ENCODE measurements around the gene SMARCB1. TPM values are rescaled to one million over a fixed set of nuclear protein-coding genes. Genes with fewer than 3 reads are reported as not detected.
"Not testable (repeated sequence)": the region's sequence is repeated elsewhere in the genome, so short reads cannot be mapped to it uniquely, and the experiment has no call there.

The SMARCB1 gene
- total and polyA plus RNA-seq, 12 donors, result 41.3 to 95.5 (median 76.8) TPM

- TF ChIP-seq POLR2A (IDR thresholded peaks at IDR 0.05), result peak; percentile 49 to 88
- TF ChIP-seq, protein P1, sequence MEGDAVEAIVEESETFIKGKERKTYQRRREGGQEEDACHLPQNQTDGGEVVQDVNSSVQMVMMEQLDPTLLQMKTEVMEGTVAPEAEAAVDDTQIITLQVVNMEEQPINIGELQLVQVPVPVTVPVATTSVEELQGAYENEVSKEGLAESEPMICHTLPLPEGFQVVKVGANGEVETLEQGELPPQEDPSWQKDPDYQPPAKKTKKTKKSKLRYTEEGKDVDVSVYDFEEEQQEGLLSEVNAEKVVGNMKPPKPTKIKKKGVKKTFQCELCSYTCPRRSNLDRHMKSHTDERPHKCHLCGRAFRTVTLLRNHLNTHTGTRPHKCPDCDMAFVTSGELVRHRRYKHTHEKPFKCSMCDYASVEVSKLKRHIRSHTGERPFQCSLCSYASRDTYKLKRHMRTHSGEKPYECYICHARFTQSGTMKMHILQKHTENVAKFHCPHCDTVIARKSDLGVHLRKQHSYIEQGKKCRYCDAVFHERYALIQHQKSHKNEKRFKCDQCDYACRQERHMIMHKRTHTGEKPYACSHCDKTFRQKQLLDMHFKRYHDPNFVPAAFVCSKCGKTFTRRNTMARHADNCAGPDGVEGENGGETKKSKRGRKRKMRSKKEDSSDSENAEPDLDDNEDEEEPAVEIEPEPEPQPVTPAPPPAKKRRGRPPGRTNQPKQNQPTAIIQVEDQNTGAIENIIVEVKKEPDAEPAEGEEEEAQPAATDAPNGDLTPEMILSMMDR (IDR thresholded peaks at IDR 0.05), result peak in 5 of 6 experiments; percentile 28 to 56 (median 34)
- peak; percentile 96 to 98 (median 97) for DNase-seq
- H3K4me3 ChIP-seq, result peak within 1 kb of the TSS in 3 of 4 donors; percentile 75 to 92 (median 86)
- intact Hi-C loops (cut with DNase I), result no loop called here
- H3K4me1 ChIP-seq (replicated peaks in 1 of 2), result peaks cover 13 to 16% of the 10 kb centered on the region in 2 donors
- H3K27ac ChIP-seq, result peak within 1 kb of the TSS in 4 of 5 donors; percentile 70 to 95 (median 92)
- H3K36me3 ChIP-seq (replicated peaks in 1 of 2), result no peaks in the 10 kb centered on the region
- 1 to 10% (median 2%) methylated on average over 6 to 60 of the region's 60 CpGs for whole genome bisulfite sequencing, 4 donors
- no peaks in the 10 kb centered on the region for H3K27me3 ChIP-seq
- H3K9me3 ChIP-seq (replicated peaks in 1 of 3), result no peaks in the 10 kb centered on the region
Observed at GRCh38 chr22:23857606-23858483, 71.1 kb downstream of the SMARCB1 start, which contains the start of gene SLC2A11. TSS of gene SLC2A11 (plus strand) at chr22:23857875. CDS start at chr22:23858000, 125 bp downstream.

- peak overlapping the region in 2 of 4 donors; percentile 75 to 86 for H3K4me3 ChIP-seq
- no peaks in the 10 kb centered on the region for H3K9me3 ChIP-seq (replicated peaks in 1 of 3)
- peak overlapping the region in 1 of 5 donors; percentile 94 for H3K27ac ChIP-seq
- intact Hi-C loops (cut with DNase I), result no loop called here
- peaks cover 13 to 16% of the 10 kb centered on the region in 2 donors for H3K4me1 ChIP-seq (replicated peaks in 1 of 2)
- WGBS, 4 donors, result 56 to 77% (median 63%) methylated on average over 7 of the region's 7 CpGs
- TF ChIP-seq, protein P1 (IDR thresholded peaks at IDR 0.05), result no peak
- no peak for TF ChIP-seq POLR2A (IDR thresholded peaks at IDR 0.05)
- no peak for DNase-seq
- H3K27me3 ChIP-seq, result no peaks in the 10 kb centered on the region
- no peaks in the 10 kb centered on the region for H3K36me3 ChIP-seq (replicated peaks in 1 of 2)
Observed at GRCh38 chr22:23858484-23858815, 71.7 kb downstream of the SMARCB1 start.

GRCh38 chr22:23859201-23859600, 72.4 kb downstream of the SMARCB1 start:
- Histone ChIP-seq H3K27me3 (no peaks in the 10 kb centered on the region), H3K4me1 (replicated peaks in 1 of 2) (peaks cover 13 to 16% of the 10 kb centered on the region in 2 donors), H3K36me3 (replicated peaks in 1 of 2) (no peaks in the 10 kb centered on the region), H3K9me3 (replicated peaks in 1 of 3) (no peaks in the 10 kb centered on the region), H3K4me3 (no peak overlapping the region), H3K27ac (no peak overlapping the region)
- 89 to 98% (median 96%) methylated on average over 4 of the region's 4 CpGs for WGBS, 4 donors
- DNase-seq, result no peak
- TF ChIP-seq, protein P1 (IDR thresholded peaks at IDR 0.05), result no peak
- TF ChIP-seq POLR2A (IDR thresholded peaks at IDR 0.05), result no peak
- intact Hi-C loops (cut with DNase I), result no loop called here

DNA sequence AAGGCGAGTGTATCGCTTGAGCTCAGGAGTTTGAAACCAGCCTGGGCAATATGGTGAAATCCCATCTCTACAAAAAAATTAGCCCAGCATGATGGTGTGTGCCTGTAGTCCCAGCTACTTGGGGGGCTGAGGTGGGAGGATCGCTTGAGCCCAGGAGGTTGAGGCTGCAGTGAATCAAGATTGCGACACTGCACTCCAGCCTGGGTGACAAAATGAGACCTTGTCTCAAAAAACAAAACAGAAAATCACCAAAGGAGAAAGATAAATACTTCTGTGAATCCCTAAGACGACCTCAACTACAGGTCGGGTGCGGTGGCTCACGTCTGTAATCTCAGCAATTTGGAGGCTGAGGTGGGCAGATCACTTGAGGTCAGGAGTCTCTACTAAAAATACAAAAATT, 73.4 kb downstream of the SMARCB1 start:
- intact Hi-C loops (cut with DNase I), result loop anchor here in 1 of 2 donors (10.0 kb wide), 1 partner anchor 95 kb away; no protein-coding TSS in a partner anchor

More for the DNA sequence above, 73.4 kb downstream of the SMARCB1 start:
- H3K27me3 ChIP-seq; H3K27ac ChIP-seq; H3K9me3 ChIP-seq (replicated peaks in 1 of 3); H3K4me3 ChIP-seq; H3K36me3 ChIP-seq (replicated peaks in 1 of 2); DNase-seq: not testable (repeated sequence)
- 88 to 96% (median 91%) methylated on average over 7 to 8 of the region's 8 CpGs for WGBS, 4 donors
- H3K4me1 ChIP-seq (replicated peaks in 1 of 2), result peaks cover 13 to 16% of the 10 kb centered on the region in 2 donors
